Adrenal gland (tissue), 12 donors: ENCODE data around the gene MCF2L. TPM values are rescaled to one million over a fixed set of nuclear protein-coding genes. Genes with fewer than 3 reads are reported as not detected.

Experiments
- DNase-seq, 7 donors: peaks; one replicate each; pipeline ENCODE4 v3.0.0-alpha.2; 2019 to 2020
- H3K27ac ChIP-seq, 5 donors: fragments of 200-600 bp; sonication (generic) in 4 of 5; 1 replicate in 3 of 5; 2 replicates in 2 of 5; pipeline versions ENCODE4 v1.5.1 to v1.8.0; 2016 to 2020; ENCODE audit warnings: mild to moderate bottlenecking in 1 of 5
- H3K27me3 ChIP-seq: fragments of 200-600 bp; 2 replicates; pipeline ENCODE4 v1.8.0; 2021
- H3K36me3 ChIP-seq, 2 donors: fragments of 200-600 bp; replicated peaks in 1 of 2; 1 replicate in 1 of 2; 2 replicates in 1 of 2; pipeline versions ENCODE4 v1.5.1 to v1.8.0; 2018 to 2022
- H3K4me1 ChIP-seq, 2 donors: fragments of 200-600 bp; replicated peaks in 1 of 2; 1 replicate in 1 of 2; 2 replicates in 1 of 2; pipeline versions ENCODE4 v1.5.1 to v1.8.0; 2018 to 2021
- H3K4me3 ChIP-seq, 4 donors: fragments of 200-600 bp; sonication (generic) in 3 of 4; one replicate each; pipeline ENCODE4 v1.5.1; 2016 to 2018
- H3K9me3 ChIP-seq, 3 donors: fragments of 200-600 bp; sonication (generic) in 1 of 3; replicated peaks in 1 of 3; 1 replicate in 2 of 3; 2 replicates in 1 of 3; pipeline versions ENCODE4 v1.5.1 to v1.8.0; 2016 to 2021
- POLR2A ChIP-seq, 2 donors: fragments of 450-650 bp; IDR thresholded peaks; one replicate each; pipeline ENCODE4 v1.6.1; 2017; ENCODE audit warnings: antibody characterized with exemption in 2 of 2, mild to moderate bottlenecking in 2 of 2, moderate library complexity in 1 of 2
- WGBS, 4 donors: extraction: QIAGEN DNeasy Blood & Tissue Kit in 2 of 4; methylation state at CpG; one replicate each; pipeline versions ENCODE4 v1.1.5 to v1.1.7; 2013 to 2017; 5-methylcytosine and 5-hydroxymethylcytosine counted together
- intact Hi-C, 2 donors: fragments of 100-400 bp; cut with DNase I; formaldehyde crosslinking; loops; one replicate each; pipeline versions ENCODE4 v1.14.1 to v1.15.0; 2022 to 2023
- polyA plus RNA-seq, 3 donors: library from polyadenylated mRNA; stranded (reverse); fragments of 200-250 nt in 2 of 3; fragments of 350-450 nt in 1 of 3; fragmentation: Illumina TruSeq in 1 of 3; extraction: RNeasy Lipid Tissue Mini Kit (QIAGEN cat#74804) in 1 of 3; gene quantifications; one replicate each; pipeline ENCODE4 v1.2.3, GENCODE V29; 2013 to 2014
- total RNA-seq, 9 donors: library from RNA; depleted of rRNA in 4 of 9; stranded (reverse); fragments of >200 nt in 4 of 9; fragments of 120-200 nt in 1 of 9; fragmentation: NEBNext Ultra II Directional in 1 of 9; extraction: Animal tissue kit (Norgen Biotek cat#: 25700) in 1 of 9; gene quantifications; one replicate each; pipeline versions ENCODE4 v1.1.0 to v1.2.4, GENCODE V29; 2013 to 2023
- TF ChIP-seq, protein P1 (sequence below), 6 experiments: fragments of 450-650 bp in 4 of 6; fragments of 200-600 bp in 2 of 6; sonication (generic) in 1 of 6; IDR thresholded peaks; 1 replicate in 5 of 6; 2 replicates in 1 of 6; pipeline versions ENCODE4 v1.5.1 to v1.8.0; 2016 to 2021; ENCODE audit warnings: antibody characterized with exemption in 6 of 6, mild to moderate bottlenecking in 2 of 6, moderate library complexity in 1 of 6
- donor health status: healthy with polysubstance abuse.
- donor health status: Bipolar disorder and iron deficiency.
- donor health status: DM: yes; HTN: yes; CAD: no.
- donor health status: DM: no; HTN: no; CAD: no.
- donor health status: DM: no; HTN: no; CAD: no.
- donor health status: DM: yes; HTN: yes; CAD: no.

MCF2L gene
- total and polyA plus RNA-seq, 12 donors, result 7.6 to 49.0 (median 15.3) TPM

DNA sequence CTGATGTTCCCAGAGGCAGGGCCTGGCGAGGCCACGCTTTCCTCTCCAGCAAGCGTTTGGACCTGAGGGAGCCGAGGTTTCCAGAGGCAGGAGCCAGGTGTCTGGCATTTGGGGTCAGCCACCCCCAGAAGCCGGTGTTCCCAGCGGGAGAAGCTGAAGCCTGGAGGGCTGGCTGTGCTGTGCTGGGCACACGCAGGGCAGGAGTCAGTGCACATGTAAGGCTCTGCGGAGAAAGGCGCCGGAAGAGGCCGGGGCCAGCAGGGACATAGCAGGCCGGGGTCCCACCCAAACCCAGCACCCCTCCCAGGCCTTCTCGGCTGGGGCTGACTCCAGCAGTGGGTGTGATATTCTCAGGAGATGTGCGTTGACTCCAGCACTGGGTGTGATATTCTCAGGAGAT, 31.6 kb downstream of the MCF2L start:
- no peaks in the 10 kb centered on the region for H3K4me1 ChIP-seq
- H3K9me3 ChIP-seq, result no peaks in the 10 kb centered on the region
- intact Hi-C loops, result no loop called here
- no peaks in the 10 kb centered on the region for H3K27me3 ChIP-seq
- WGBS, 4 donors, result 76 to 80% (median 77%) methylated on average over 1 to 14 of the region's 14 CpGs
- no peak overlapping the region for H3K4me3 ChIP-seq
- no peaks in the 10 kb centered on the region for H3K36me3 ChIP-seq
- no peak for DNase-seq
- H3K27ac ChIP-seq, result peak overlapping the region in 1 of 5 donors; percentile 75
- no peak for TF ChIP-seq POLR2A (IDR thresholded peaks at IDR 0.05)
- TF ChIP-seq, protein P1, sequence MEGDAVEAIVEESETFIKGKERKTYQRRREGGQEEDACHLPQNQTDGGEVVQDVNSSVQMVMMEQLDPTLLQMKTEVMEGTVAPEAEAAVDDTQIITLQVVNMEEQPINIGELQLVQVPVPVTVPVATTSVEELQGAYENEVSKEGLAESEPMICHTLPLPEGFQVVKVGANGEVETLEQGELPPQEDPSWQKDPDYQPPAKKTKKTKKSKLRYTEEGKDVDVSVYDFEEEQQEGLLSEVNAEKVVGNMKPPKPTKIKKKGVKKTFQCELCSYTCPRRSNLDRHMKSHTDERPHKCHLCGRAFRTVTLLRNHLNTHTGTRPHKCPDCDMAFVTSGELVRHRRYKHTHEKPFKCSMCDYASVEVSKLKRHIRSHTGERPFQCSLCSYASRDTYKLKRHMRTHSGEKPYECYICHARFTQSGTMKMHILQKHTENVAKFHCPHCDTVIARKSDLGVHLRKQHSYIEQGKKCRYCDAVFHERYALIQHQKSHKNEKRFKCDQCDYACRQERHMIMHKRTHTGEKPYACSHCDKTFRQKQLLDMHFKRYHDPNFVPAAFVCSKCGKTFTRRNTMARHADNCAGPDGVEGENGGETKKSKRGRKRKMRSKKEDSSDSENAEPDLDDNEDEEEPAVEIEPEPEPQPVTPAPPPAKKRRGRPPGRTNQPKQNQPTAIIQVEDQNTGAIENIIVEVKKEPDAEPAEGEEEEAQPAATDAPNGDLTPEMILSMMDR (IDR thresholded peaks at IDR 0.05), result no peak

DNA sequence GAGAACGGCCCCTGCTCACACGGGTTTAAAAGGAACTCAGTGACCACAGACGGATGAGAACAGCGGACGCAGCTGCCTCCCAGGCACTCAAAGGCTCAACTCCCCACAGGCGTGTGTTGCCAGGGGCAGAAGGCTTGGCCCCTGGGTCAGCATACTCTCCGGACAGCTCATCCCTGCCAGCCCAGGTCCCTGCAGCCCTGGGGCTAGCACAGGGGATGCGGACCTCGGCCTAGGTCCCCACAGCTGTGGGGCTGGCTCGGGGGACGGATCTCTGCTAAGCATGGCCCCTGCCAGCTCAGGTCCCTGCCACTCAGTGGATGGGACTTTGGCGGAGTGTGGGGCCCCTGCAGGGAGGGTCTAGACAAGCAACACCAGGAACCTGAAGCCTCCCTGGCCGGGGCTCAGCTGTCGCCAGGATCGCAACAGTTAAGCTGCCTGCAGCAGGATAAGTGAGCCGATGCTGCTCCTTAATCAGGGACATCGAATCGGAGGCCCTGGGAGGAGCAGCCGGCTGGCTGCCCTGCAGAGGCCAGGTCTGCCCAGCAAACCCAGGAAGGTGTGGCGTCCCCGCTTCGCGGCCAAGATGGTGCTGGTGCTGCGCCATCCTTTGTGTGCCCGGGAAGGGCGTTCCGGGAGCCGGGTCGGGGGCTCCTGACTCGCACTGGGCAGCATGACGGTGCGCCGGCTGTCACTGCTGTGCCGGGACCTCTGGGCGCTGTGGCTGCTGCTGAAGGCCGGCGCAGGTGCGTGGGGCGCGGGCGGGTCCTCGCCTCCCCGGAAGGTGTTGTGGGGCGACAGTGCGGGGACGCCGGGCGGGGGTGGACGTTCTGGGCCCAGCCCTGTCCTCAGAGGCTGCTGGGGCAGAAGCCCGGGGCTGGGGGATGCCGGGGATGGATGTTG, 32.5 kb downstream of the MCF2L start:
- H3K4me1 ChIP-seq, result no peaks in the 10 kb centered on the region
- peak overlapping the region in 1 of 5 donors; percentile 75 for H3K27ac ChIP-seq
- no peak overlapping the region for H3K4me3 ChIP-seq
- peak in 1 of 2 donors; percentile 59 for TF ChIP-seq POLR2A (IDR thresholded peaks at IDR 0.05)
- TF ChIP-seq, protein P1 (IDR thresholded peaks at IDR 0.05), result no peak
- peak in 4 of 7 donors; percentile 29 to 93 (median 46) for DNase-seq
- no peaks in the 10 kb centered on the region for H3K27me3 ChIP-seq
- no peaks in the 10 kb centered on the region for H3K36me3 ChIP-seq
- WGBS, 4 donors, result 14 to 20% (median 17%) methylated on average over 19 to 51 of the region's 51 CpGs
- intact Hi-C loops, result no loop called here
- no peaks in the 10 kb centered on the region for H3K9me3 ChIP-seq

DNA sequence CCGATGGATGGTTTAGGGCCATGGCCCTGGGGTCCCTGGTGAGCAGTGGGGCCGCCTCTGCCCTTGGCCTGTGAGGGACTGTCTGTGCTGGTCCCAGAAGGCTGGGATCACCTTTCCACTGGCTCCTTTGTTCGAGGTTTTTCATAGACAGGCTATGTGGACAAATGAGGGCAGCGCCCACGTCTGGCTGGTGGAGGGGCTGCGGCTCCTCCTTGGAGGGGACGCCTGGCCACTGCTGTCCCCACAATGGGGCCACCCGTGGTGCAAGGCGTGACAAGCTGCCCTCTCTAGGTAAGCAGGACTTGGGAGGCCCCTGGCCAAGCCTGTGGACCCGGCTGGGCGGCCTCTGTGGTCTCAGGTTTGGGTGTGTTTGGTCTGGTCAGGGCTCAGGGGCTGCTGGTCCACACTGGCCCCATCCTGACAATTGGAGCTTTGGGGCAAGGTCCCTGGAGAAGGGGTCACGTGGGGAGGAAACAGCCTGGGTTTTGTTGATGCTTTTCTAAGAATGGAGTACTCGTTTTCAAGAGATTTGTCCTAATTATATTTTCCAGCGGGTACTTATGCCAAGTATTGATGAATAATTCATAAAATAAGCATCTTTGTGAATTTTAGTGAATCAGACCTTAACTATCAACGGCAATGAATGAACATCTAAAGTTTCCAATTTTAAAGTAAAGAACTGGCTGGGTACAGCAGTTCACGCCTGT, 33.3 kb downstream of the MCF2L start:
- WGBS, 4 donors, result 52 to 61% (median 56%) methylated on average over 14 to 16 of the region's 16 CpGs
- H3K9me3 ChIP-seq, result no peaks in the 10 kb centered on the region
- peak overlapping the region in 1 of 5 donors; percentile 75 for H3K27ac ChIP-seq
- intact Hi-C loops, result no loop called here
- H3K36me3 ChIP-seq, result no peaks in the 10 kb centered on the region
- H3K4me3 ChIP-seq, result no peak overlapping the region
- no peaks in the 10 kb centered on the region for H3K27me3 ChIP-seq
- peak in 1 of 7 donors; percentile 76 for DNase-seq
- H3K4me1 ChIP-seq, result no peaks in the 10 kb centered on the region
- TF ChIP-seq, protein P1 (IDR thresholded peaks at IDR 0.05), result peak in 4 of 6 experiments; percentile 13 to 44 (median 28)
- TF ChIP-seq POLR2A (IDR thresholded peaks at IDR 0.05), result no peak

DNA sequence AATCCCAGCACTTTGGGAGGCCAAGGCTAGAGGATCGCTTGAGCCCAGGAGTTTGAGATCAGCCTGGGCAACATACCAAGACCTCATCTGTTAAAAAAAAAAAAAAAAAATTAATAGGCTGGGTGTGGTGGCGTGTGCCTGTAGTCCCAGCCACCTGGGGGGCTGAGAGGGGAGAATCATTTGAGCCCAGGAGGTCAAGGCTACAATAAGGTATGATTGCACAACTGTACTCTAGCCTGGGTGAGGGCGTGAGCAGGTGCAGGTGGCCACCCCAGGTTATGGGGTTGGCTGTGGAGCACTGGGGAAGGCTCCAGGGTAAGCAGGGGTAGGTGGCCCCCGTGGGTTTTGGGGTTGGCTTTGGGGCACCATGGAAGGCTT, 33.9 kb downstream of the MCF2L start:
- Histone ChIP-seq H3K4me3 (no peak overlapping the region), H3K9me3 (no peaks in the 10 kb centered on the region), H3K27me3 (no peaks in the 10 kb centered on the region), H3K27ac (peak overlapping the region in 1 of 5 donors; percentile 75), H3K4me1 (no peaks in the 10 kb centered on the region), H3K36me3 (no peaks in the 10 kb centered on the region)
- 79 to 88% (median 85%) methylated on average over 4 of the region's 4 CpGs for WGBS, 4 donors
- intact Hi-C loops, result no loop called here
- no peak for DNase-seq
- no peak for TF ChIP-seq POLR2A (IDR thresholded peaks at IDR 0.05)
- TF ChIP-seq, protein P1 (IDR thresholded peaks at IDR 0.05), result no peak
